Memory B cell (primary cell): ENCODE measurements around the gene PAQR7.

Experiments
- ATAC-seq: fragments of 150-1000 bp; cut with Tn5 transposase; 2 replicates; pipeline ENCODE4 v1.10.0; 2021; ENCODE audit warnings: low read depth, mild to moderate bottlenecking, moderate library complexity
- DNase-seq, 2 donors: peaks; one replicate each; pipeline ENCODE4 v3.0.0; 2022; ENCODE audit warnings: low spot score in 2 of 2
- H3K27ac Mint-ChIP-seq: one replicate; pipeline ENCODE4 v1.8.0; 2022; ENCODE audit warnings: mild to moderate bottlenecking, moderate library complexity, mixed read lengths
- H3K27me3 Mint-ChIP-seq: one replicate; pipeline ENCODE4 v1.8.0; 2022; ENCODE audit warnings: mixed read lengths
- H3K36me3 Mint-ChIP-seq: one replicate; pipeline ENCODE4 v1.8.0; 2022; ENCODE audit warnings: mild to moderate bottlenecking, mixed read lengths
- H3K4me1 Mint-ChIP-seq: one replicate; pipeline ENCODE4 v1.8.0; 2022; ENCODE audit warnings: mixed read lengths
- H3K4me3 Mint-ChIP-seq: one replicate; pipeline ENCODE4 v1.8.0; 2022; ENCODE audit warnings: mild to moderate bottlenecking, moderate library complexity, mixed read lengths
- H3K9me3 Mint-ChIP-seq: one replicate; pipeline ENCODE4 v1.8.0; 2022; ENCODE audit warnings: mixed read lengths

PAQR7 gene

DNA sequence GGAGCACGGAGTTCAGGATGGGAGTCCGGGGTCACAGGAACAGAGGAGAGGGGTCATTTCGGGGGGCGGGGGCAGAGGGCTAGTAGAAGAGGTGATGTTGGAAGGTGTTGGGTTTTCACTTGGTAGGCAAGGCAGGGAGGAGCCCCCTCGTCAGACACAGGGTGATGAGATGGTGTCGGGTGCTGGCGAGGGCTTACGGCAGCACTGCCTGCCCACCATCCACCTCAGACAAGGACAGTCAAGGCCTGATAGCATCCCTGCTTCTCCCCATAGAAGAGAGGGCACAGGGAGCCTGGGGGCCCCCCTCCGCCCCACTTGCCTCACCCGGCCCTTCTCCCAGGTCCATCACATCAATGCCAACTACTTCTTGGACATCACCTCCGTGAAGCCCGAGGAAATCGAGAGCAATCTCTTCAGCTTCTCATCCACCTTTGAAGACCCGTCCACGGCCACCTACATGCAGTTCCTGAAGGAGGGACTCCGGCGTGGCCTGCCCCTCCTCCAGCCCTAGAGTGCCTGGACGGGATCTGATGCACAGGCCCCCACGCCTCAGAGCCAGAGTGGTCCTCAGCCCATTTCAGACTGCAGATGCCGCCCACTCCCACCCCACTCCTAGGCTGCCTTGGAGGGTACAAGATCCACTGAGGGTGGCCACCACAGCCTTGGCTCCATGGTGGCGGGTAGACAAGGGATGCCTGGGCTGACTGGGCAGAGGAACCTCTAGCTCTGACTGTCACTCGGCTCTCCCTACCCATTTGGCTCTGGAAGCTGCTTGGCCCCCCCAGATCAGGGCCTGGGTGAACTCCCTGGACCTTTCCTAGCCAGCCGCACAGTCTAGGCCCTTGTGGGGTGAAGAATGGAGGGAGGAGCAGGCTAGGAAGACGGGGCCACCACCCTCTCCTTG is 60.0 kb downstream of the PAQR7 start:
- Mint-ChIP-seq H3K4me1 (peaks cover 11% of the 10 kb centered on the region), H3K9me3 (no peaks in the 10 kb centered on the region), H3K4me3 (no peak overlapping the region), H3K27ac (no peak overlapping the region), H3K36me3 (no peaks in the 10 kb centered on the region), H3K27me3 (no peaks in the 10 kb centered on the region)
- ATAC-seq = no peak
- DNase-seq = no peak

DNA sequence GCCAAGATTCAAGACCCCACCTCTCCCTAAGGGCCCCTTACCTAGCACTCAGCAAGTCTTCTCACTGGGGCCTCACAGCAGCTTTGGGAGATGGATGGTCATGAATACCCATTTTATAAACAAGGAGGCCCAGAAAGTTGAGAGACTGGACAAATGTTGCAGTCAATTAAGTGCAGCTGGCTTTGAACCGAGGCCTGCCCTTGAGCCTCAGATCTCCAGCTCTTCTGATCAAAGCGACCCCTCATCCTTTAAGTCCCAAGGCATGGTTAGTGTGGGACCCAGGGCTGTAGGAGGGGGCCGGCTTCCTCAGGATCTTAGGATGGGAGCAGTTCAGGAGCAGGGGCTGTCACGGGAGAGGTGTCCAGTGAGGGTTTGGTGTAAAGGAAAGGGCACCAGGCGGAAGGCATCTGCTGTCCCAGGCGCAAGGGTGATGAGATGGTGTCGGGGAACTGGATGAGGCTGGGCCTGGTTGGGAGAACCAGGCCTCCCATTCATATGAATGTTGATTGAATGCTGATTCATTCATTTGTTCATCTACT is 60.9 kb downstream of the PAQR7 start:
- H3K36me3 Mint-ChIP-seq = no peaks in the 10 kb centered on the region
- peaks cover 18% of the 10 kb centered on the region for H3K4me1 Mint-ChIP-seq
- ATAC-seq (no peak), DNase-seq (no peak)
- no peak overlapping the region for H3K4me3 Mint-ChIP-seq
- H3K27me3 Mint-ChIP-seq = no peaks in the 10 kb centered on the region
- H3K9me3 Mint-ChIP-seq = no peaks in the 10 kb centered on the region
- peak overlapping the region; percentile 37 for H3K27ac Mint-ChIP-seq

DNA sequence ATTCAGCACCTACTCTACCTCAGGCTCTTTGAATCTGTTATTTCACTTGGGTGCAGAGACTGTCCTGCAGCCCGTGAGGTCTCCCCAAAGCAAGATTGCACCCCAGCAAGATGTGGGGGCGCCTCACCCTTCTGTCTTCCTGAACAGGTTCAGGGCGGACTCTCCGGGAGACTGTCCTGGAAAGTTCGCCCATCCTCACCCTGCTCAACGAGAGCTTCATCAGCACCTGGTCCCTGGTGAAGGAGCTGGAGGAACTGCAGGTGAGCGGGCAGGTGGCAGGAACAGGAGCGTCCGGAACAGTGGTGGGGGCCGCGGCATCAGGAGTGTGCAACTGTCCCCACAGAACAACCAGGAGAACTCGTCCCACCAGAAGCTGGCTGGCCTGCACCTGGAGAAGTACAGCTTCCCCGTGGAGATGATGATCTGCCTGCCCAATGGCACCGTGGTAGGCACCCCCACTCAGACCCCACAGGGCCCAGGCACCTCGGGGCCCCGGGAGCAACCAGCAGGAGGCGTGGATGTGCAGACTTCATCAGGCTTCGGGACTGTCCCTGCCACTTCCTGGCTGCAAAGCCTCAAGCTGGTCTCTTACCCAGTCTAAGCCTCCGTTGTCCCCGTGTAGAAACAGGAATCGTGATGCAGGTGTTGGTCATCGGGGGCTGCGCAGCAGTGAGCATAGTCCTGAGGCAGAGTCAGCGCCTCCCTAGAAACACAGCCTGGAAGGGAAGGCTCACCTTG is 61.6 kb downstream of the PAQR7 start:
- Mint-ChIP-seq H3K27ac (no peak overlapping the region), H3K4me1 (peaks cover 17% of the 10 kb centered on the region), H3K27me3 (no peaks in the 10 kb centered on the region), H3K36me3 (no peaks in the 10 kb centered on the region), H3K9me3 (no peaks in the 10 kb centered on the region), H3K4me3 (no peak overlapping the region)
- DNase-seq (no peak), ATAC-seq (no peak)

DNA sequence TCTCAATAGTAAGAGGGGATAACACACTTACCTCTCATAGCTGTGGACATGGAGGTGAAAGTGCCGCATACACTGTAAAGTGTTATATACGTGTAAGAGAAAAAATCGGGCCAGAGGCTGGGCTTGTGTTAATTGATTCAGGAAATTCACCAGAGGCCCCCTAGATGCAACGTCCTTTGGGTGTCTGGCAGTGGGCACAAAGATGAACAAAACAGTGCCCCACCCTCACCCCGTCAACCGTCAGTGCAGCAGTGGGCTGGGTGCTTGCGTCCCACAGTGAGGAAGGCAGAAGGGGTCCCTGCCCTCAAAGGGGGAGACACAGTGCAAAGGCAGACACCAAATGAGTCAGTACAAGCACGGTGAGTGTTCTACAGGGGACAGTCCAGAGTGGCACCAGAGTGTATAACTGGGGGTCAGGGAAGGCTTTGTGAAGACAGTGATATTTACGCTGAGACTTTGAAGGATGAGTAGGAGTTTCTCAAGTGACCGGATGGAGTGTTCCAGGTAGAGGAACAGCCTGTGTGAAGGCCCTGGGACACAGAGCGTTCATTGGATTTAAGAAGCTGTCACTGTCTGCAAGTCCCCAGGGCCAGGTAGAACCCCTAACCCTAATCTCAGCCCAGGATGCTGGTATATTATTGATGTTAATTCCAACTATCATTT is 62.3 kb downstream of the PAQR7 start:
- Mint-ChIP-seq H3K27me3 (no peaks in the 10 kb centered on the region), H3K4me3 (no peak overlapping the region), H3K36me3 (no peaks in the 10 kb centered on the region), H3K4me1 (peaks cover 13% of the 10 kb centered on the region), H3K9me3 (no peaks in the 10 kb centered on the region), H3K27ac (no peak overlapping the region)
- ATAC-seq (no peak), DNase-seq (no peak)
